Endothelial cell of umbilical vein (primary cell): ENCODE measurements around the gene FRMD4A. TPM values are rescaled to one million over a fixed set of nuclear protein-coding genes. Genes with fewer than 3 reads are reported as not detected.

Source experiments
- BruUV-seq: library from RNA; stranded (reverse); fragments of 400-500 nt; replicated peaks from 2 replicates; lab custom pipeline; 2021; lab: Mats Ljungman, UMichigan
- CTCF ChIA-PET: fragments of 300-600, 350-600 bp; sonication (Branson Sonifier 250); formaldehyde crosslinking; loops from one replicate; lab custom pipeline; 2021; ENCODE audit warnings: antibody characterized with exemption, inconsistent platforms; lab: Charles Lee
- POLR2A ChIA-PET: fragments of 300-600, 350-600 bp; sonication (Branson Sonifier 250); formaldehyde crosslinking; loops from one replicate; lab custom pipeline; 2021; ENCODE audit warnings: antibody characterized with exemption, inconsistent platforms; lab: Charles Lee
- DNase-seq: peaks from one replicate; pipeline ENCODE4 v3.0.0-alpha.2; 2011; ENCODE audit warnings: low read depth, low spot score
- FAIRE-seq: peaks from 2 replicates; lab custom pipeline; 2011; peaks lifted over from hg19 to GRCh38; lab: Jason Lieb, UNC
- H2AFZ ChIP-seq: 2 replicates; pipeline ENCODE4 v1.6.0; 2012; ENCODE audit warnings: low read depth, low read length, control low read depth, inconsistent platforms
- H3K27ac ChIP-seq: 2 replicates; pipeline ENCODE4 v1.5.1; 2011; ENCODE audit warnings: low read depth, mild to moderate bottlenecking, control low read depth, low read length, moderate library complexity; ENCODE audit not compliant: insufficient read depth
- H3K27me3 ChIP-seq, 2 experiments: 2 replicates each; pipeline versions ENCODE4 v1.6.0 to v1.6.1; 2011; ENCODE audit warnings: low read length in 2 of 2, mixed read lengths in 1 of 2; ENCODE audit not compliant: control insufficient read depth in 2 of 2, insufficient read depth in 2 of 2
- H3K36me3 ChIP-seq, 2 experiments: 2 replicates in 1 of 2; 3 replicates in 1 of 2; pipeline ENCODE4 v1.5.1; 2011; ENCODE audit warnings: low read length in 2 of 2, mild to moderate bottlenecking in 1 of 2, moderate library complexity in 1 of 2; ENCODE audit not compliant: control insufficient read depth in 2 of 2, insufficient read depth in 2 of 2; ENCODE audit errors: extremely low read depth in 1 of 2
- H3K4me1 ChIP-seq: 3 replicates; pipeline ENCODE4 v1.5.1; 2011; ENCODE audit warnings: mild to moderate bottlenecking, low read length; ENCODE audit not compliant: control insufficient read depth, insufficient read depth; ENCODE audit errors: extremely low read depth
- H3K4me2 ChIP-seq: 2 replicates; pipeline ENCODE4 v1.6.1; 2011; ENCODE audit warnings: low read length, control low read depth, mixed read lengths; ENCODE audit not compliant: insufficient read depth
- H3K4me3 ChIP-seq, 3 experiments: fragments of 200-600 bp in 1 of 3; sonication (generic), shearing (Covaris generic) in 1 of 3; replicated peaks in 1 of 3; 2 replicates each; pipeline ENCODE4 v1.5.1; 2011 to 2016; ENCODE audit warnings: control low read depth in 3 of 3, low read length in 3 of 3, mild to moderate bottlenecking in 2 of 3, inconsistent platforms in 1 of 3, low read depth in 1 of 3, moderate library complexity in 1 of 3; ENCODE audit not compliant: insufficient read depth in 1 of 3
- H3K79me2 ChIP-seq: 2 replicates; pipeline ENCODE4 v1.6.0; 2012; ENCODE audit warnings: low read length, inconsistent platforms; ENCODE audit not compliant: control insufficient read depth, insufficient read depth
- H3K9ac ChIP-seq: replicated peaks from 2 replicates; pipeline ENCODE3; 2011; ENCODE audit warnings: low read length, control low read depth; ENCODE audit not compliant: insufficient read depth; ENCODE audit errors: extremely low read depth
- H3K9me1 ChIP-seq: replicated peaks from 3 replicates; pipeline ENCODE4 v1.6.0; 2011; ENCODE audit warnings: mild to moderate bottlenecking, low read length; ENCODE audit not compliant: control insufficient read depth, insufficient read depth; ENCODE audit errors: extremely low read depth
- H3K9me3 ChIP-seq: replicated peaks from 2 replicates; pipeline ENCODE4 v1.5.1; 2012; ENCODE audit warnings: low read length, inconsistent platforms; ENCODE audit not compliant: control insufficient read depth, insufficient read depth
- H4K20me1 ChIP-seq: replicated peaks from 2 replicates; pipeline ENCODE3; 2011; ENCODE audit warnings: mild to moderate bottlenecking, low read length; ENCODE audit not compliant: control insufficient read depth, insufficient read depth; ENCODE audit errors: extremely low read depth
- CTCF ChIP-seq, 2 donors: IDR thresholded peaks; 1 replicate in 1 of 2; 2 replicates in 1 of 2; pipeline ENCODE4 v1.5.1; 2011; ENCODE audit warnings: low read length in 2 of 2, mild to moderate bottlenecking in 2 of 2, moderate library complexity in 2 of 2, control low read depth in 1 of 2, inconsistent platforms in 1 of 2, low read depth in 1 of 2; ENCODE audit not compliant: insufficient read depth in 1 of 2; ENCODE audit errors: extremely low read depth in 1 of 2
- EZH2 ChIP-seq: IDR thresholded peaks from 2 replicates; pipeline ENCODE4 v1.6.1; 2012; ENCODE audit warnings: borderline replicate concordance, low read depth, mild to moderate bottlenecking, moderate library complexity, low read length, inconsistent platforms; ENCODE audit not compliant: severe bottlenecking
- FOS ChIP-seq: IDR thresholded peaks from 2 replicates; pipeline ENCODE4 v1.6.1; 2011; ENCODE audit warnings: mild to moderate bottlenecking, low read length, moderate library complexity, borderline replicate concordance; ENCODE audit not compliant: insufficient read depth
- GATA2 ChIP-seq: IDR thresholded peaks from 2 replicates; pipeline ENCODE4 v1.7.0; 2011; ENCODE audit warnings: low read depth, mild to moderate bottlenecking, moderate library complexity, mixed read lengths, low read length; ENCODE audit not compliant: insufficient read length, insufficient read depth
- JUN ChIP-seq: IDR thresholded peaks from 2 replicates; pipeline ENCODE4 v1.6.1; 2011; ENCODE audit warnings: borderline replicate concordance, low read depth; ENCODE audit not compliant: insufficient read length, insufficient read depth
- MYC ChIP-seq: IDR thresholded peaks from one replicate; pipeline ENCODE4 v1.6.1; 2011; ENCODE audit warnings: mild to moderate bottlenecking, low read depth, low read length
- POLR2A ChIP-seq: IDR thresholded peaks from 2 replicates; pipeline ENCODE4 v1.6.1; 2012; ENCODE audit warnings: low read depth, mild to moderate bottlenecking, control low read depth, low read length
- POLR2AphosphoS5 ChIP-seq: IDR thresholded peaks from 2 replicates; pipeline ENCODE4 v1.6.1; 2012; ENCODE audit warnings: low read depth, mild to moderate bottlenecking, control low read depth, low read length, moderate library complexity; ENCODE audit not compliant: insufficient read depth
- dilution Hi-C: fragments of 300-500 bp; cut with MboI; formaldehyde crosslinking; loops from one replicate; pipeline ENCODE4 v1.15.0; 2019; ENCODE audit warnings: low sequenced_read_pairs; ENCODE audit not compliant: extremely low pct_ligation_motif_present
- intact Hi-C: fragments of 100-400 bp; cut with micrococcal nuclease; formaldehyde crosslinking; loops from one replicate; pipeline ENCODE4 v1.10.0; 2022
- polyA plus RNA-seq, 4 experiments: library from polyadenylated mRNA; depleted of rRNA in 3 of 4; stranded (reverse) in 3 of 4; unstranded in 1 of 4; fragments of >200 nt; gene quantifications; 2 replicates each; pipeline versions ENCODE4 v1.2.1 to v1.2.3, GENCODE V29; 2011 to 2012; ENCODE audit warnings: missing spikeins in 1 of 4
- total RNA-seq: library from RNA; stranded (reverse); gene quantifications from 2 replicates; pipeline ENCODE4 v1.2.3, GENCODE V29; 2021
- TF ChIP-seq, protein P1 (sequence below): IDR thresholded peaks from 2 replicates; pipeline ENCODE4 v1.6.1; 2011; ENCODE audit not compliant: insufficient read depth, insufficient read length

The FRMD4A gene
- total and polyA plus RNA-seq, 2 donors (not counting 3 experiments of a cell fraction or from before 2014, with no cell fraction given), result 123 to 148 TPM

DNA sequence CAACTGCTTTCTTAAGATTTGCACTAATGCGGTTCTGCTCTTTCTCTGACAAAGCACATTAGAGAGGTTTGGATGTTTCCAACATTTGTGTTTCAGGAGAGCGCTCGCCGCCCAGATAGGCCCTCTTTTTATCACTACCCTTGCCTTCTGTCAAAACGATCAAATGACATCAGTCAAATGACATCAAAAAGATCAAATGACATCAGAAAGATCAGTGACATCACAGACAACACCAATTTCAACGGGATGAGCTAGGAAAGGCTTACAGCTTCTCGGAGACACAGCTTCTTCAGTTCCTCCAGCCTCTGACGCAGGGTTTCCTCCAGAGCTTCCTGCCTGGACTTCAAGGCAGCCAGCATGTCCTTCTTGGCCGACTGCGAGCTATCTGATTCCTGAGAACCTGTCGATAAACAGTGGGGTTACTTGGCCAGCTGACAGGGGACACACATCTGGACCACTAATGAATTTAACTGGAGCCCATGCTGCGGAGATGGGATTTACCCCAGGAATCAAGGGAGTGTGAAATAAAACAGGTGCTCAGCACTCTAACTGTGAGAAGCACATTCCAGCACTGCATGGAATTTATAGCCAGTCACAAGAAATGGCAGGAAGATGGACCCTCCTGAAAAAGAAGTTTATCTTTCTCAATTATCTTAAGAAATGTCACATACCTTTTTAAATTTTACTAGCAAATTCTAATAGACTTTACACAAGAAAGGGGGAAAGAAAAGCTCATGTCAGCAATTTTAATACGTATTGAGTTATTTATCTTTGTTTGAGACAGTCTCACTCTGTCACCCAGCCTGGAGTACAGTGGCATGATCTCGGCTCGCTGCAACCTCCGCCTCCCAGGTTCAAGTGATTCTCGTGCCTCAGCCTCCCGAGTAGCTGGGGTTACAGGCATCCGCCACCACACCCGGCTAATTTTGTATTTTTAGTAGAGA is 655.8 kb downstream of the FRMD4A start:
- Histone ChIP-seq H3K79me2 (peaks cover 35% of the 10 kb centered on the region), H3K27ac (peak overlapping the region; percentile 49), H3K9me3 (no peaks in the 10 kb centered on the region), H4K20me1 (peaks cover 4% of the 10 kb centered on the region), H2AFZ (no peak overlapping the region), H3K9ac (no peak overlapping the region), H3K36me3 (peaks cover 9 to 40% of the 10 kb centered on the region in 2 experiments), H3K4me1 (peaks cover 5% of the 10 kb centered on the region), H3K4me3 (no peak overlapping the region), H3K4me2 (no peak overlapping the region), H3K27me3 (no peaks in the 10 kb centered on the region), H3K9me1 (no peaks in the 10 kb centered on the region)
- intact Hi-C loops, result loop anchor here (1.0 kb wide), 1 partner anchor 9 kb away; no protein-coding TSS in a partner anchor
- TF ChIP-seq CTCF (IDR thresholded peaks at IDR 0.05; ENCODE audit: extremely low read depth in 1 of 2, insufficient read depth in 1 of 2, low read depth in 1 of 2, low read length in 2 of 2) (no peak), JUN (no peak), EZH2 (no peak), MYC (no peak), FOS (no peak), GATA2 (no peak), POLR2AphosphoS5 (no peak), POLR2A (no peak)
- TF ChIP-seq, protein P1, sequence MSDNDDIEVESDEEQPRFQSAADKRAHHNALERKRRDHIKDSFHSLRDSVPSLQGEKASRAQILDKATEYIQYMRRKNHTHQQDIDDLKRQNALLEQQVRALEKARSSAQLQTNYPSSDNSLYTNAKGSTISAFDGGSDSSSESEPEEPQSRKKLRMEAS, result no peak
- FAIRE-seq, result peak; percentile 33
- CTCF ChIA-PET, result interaction anchor here (0.9 to 1.8 kb wide), 6 partner anchors 8 to 38 kb away, joined by 3 to 4 read pairs (median 4); no protein-coding TSS in a partner anchor
- dilution Hi-C loops, result no loop called here
- DNase-seq, result peak; percentile 40
- no TSS peak for BruUV-seq
- POLR2A ChIA-PET, result interaction anchor here (0.5 to 0.7 kb wide), 3 partner anchors 11 to 250 kb away, joined by 3 to 4 read pairs (median 3); no protein-coding TSS in a partner anchor
